ENCODE data around the gene KCNN3. TPM values are rescaled to one million over a fixed set of nuclear protein-coding genes. Genes with fewer than 3 reads are reported as not detected.
A peak's percentile ranks its signal among the peaks of the same experiment; 100 is the strongest.

Gene KCNN3
- total and polyA plus RNA-seq, 8 donors = 1.9 to 3.1 (median 2.3) TPM

- H3K4me3 ChIP-seq = no peak overlapping the region
- no peak for TF ChIP-seq CTCF (IDR thresholded peaks at IDR 0.05)
- no peak overlapping the region for H3K27ac ChIP-seq
- no peak for ATAC-seq
- intact Hi-C loops (cut with DNase I) = no loop called here
- H3K9me3 ChIP-seq = no peaks in the 10 kb centered on the region
- H3K4me1 ChIP-seq = peaks cover 6 to 12% of the 10 kb centered on the region in 2 donors
- no peaks in the 10 kb centered on the region for H3K27me3 ChIP-seq
- no peaks in the 10 kb centered on the region for H3K36me3 ChIP-seq
- no peak for DNase-seq
These were observed 143.6 kb downstream of the KCNN3 start for GRCh38 chr1:154726443-154726842.

GRCh38 chr1:154725865-154726264 is 144.2 kb downstream of the KCNN3 start:
- no peak overlapping the region for H3K27ac ChIP-seq
- no peak for TF ChIP-seq CTCF (IDR thresholded peaks at IDR 0.05)
- intact Hi-C loops (cut with DNase I) = no loop called here
- ATAC-seq (no peak), DNase-seq (no peak)
- H3K36me3 ChIP-seq = no peaks in the 10 kb centered on the region
- no peaks in the 10 kb centered on the region for H3K9me3 ChIP-seq
- H3K4me1 ChIP-seq = peaks cover 6 to 12% of the 10 kb centered on the region in 2 donors
- H3K4me3 ChIP-seq = no peak overlapping the region
- no peaks in the 10 kb centered on the region for H3K27me3 ChIP-seq

DNA sequence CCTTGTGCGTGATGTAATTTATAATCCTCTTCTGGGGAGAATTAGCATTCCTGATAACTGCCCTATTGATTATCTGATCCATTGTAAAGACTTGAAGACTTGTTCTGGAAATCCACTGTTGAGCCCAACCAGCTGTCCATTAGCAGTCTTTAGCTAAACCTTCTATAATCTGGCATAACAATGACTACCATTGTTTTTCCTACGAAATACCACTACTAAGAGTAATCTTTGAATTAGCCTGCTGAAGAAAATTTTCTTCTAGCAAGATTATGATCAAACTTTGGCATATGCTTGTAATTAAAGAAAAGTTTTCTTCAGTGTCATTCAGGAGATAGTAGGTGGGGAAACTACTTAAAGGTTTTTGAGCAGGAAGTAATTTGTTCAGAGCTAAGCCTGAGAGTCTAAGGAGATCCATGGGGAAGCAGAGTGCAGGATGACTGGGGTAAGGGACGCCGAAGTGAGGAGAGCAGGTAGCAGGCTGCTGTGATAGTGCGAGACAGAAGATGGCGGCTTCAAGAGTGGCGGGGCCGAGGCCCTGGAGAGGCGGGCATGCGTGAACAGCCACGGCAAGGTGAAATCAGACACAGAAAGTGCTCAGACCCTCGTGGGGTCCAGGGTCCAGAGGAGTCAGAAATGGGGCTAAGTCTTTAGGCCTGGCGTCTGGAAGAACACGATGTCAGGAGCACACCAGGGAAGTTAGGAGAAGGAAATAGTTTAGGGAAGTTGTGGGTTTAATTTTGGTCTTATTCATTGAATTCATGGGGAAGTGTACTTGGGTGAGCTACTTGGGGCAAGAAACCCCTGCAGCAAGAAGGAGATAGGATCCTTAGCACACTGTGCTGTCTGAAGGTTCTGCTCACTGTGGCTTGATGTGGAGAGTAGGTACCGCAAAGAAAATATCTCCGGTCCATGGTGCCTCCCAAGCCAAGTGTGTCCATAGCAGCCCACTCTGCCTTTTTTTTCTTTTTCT is 149.5 kb downstream of the KCNN3 start:
- DNase-seq (no peak), ATAC-seq (peak; percentile 60)
- Histone ChIP-seq H3K36me3 (no peaks in the 10 kb centered on the region), H3K27me3 (no peaks in the 10 kb centered on the region), H3K9me3 (no peaks in the 10 kb centered on the region), H3K4me1 (peaks cover 0 to 23% of the 10 kb centered on the region in 2 donors), H3K27ac (no peak overlapping the region), H3K4me3 (no peak overlapping the region)
- TF ChIP-seq CTCF (IDR thresholded peaks at IDR 0.05) = no peak
- intact Hi-C loops (cut with DNase I) = no loop called here

DNA sequence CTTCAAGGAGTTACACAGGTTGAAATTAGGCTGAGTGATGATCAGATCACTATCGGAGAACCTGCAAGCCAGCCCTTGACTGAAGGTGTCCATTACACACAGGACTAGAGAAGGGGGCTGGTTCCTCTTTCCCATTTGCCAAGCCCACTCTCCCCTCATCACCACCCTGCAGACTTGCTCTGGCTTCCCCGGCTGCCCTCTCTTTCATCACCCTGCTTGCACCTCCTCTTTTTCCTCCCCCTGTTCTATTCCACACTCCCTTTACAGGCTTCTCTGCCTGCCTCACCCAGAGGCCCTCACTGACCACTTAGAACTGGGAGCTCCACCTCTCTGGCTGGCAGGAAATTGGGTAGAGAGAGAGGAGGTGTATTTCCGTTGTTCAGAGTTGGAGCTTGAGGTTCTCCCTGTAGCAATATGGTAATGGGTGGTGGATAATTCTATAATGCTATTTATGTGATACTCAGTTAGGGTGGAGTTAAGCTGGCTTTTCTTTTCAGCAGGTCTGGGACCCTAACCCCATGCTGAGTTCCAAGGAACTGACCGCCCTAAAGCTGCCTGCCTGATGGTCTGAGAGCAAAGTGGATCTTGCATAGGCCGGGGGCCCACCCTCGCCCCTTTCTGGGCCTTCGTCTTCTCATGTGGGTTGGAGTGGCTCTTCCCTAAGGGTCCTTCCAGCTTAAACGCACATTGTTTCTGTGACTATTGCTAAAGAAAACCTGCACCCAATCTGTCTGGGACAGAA is 150.3 kb downstream of the KCNN3 start:
- intact Hi-C loops (cut with DNase I) = no loop called here
- no peak for ATAC-seq
- no peak for TF ChIP-seq CTCF (IDR thresholded peaks at IDR 0.05)

DNA sequence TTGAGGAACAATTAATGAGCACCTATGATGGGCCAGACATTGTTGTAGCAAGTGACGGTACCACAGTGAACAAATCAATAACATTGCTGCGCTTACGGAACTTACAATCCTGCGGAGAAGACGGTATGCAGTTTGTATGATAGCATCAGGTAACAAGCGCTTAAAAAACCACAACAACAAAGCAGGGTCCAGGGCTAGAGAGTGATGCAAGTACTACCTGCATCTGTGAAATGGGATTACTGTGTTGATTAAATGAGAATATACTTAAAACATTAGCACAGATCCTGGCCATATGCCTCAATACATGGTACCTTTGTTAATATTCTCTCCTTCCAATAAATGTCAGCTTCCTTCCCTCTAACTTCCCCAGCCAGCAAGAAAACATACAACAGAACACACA is 151.5 kb downstream of the KCNN3 start:
- Histone ChIP-seq H3K27ac (no peak overlapping the region), H3K36me3 (no peaks in the 10 kb centered on the region), H3K9me3 (no peaks in the 10 kb centered on the region), H3K27me3 (no peaks in the 10 kb centered on the region), H3K4me1 (peaks cover 0 to 33% of the 10 kb centered on the region in 2 donors), H3K4me3 (no peak overlapping the region)
- ATAC-seq (no peak), DNase-seq (no peak)
- intact Hi-C loops (cut with DNase I) = no loop called here
- no peak for TF ChIP-seq CTCF (IDR thresholded peaks at IDR 0.05)

More for the DNA sequence above, 150.3 kb downstream of the KCNN3 start:
- Histone ChIP-seq H3K27me3 (no peaks in the 10 kb centered on the region), H3K4me3 (no peak overlapping the region), H3K9me3 (no peaks in the 10 kb centered on the region), H3K27ac (no peak overlapping the region), H3K36me3 (no peaks in the 10 kb centered on the region), H3K4me1 (peaks cover 0 to 31% of the 10 kb centered on the region in 2 donors)
- DNase-seq = no peak

Data from left lung (tissue), 10 donors.